ENCODE data around the gene EPB42.

DNA sequence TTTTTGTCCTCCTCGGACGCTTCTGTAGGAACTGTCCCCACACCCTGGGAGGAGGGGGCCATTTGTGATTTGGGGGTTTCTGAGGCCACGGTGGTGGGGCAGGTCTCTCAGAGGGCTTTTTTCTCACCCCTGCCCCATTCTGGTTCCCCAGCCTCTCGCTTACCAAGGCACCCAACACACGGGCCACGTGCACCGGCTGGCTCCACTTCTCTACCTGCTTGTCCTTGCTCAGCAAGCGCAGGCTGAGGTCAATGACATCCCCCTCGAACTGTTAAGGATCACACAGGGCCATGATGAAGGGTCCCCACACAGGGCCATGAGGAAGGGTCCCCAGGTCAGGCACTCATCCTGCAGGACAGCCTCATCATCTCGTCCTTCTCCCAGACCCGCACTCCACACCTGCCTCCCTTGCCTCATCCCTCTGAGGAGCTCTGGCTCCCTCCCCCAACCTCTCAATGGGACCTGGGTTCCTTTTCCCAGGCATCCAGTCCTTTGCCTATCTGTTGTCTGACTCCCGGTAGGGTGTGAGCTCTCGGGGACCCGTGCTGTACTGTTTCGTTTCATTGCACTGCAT is 10.6 kb downstream of the EPB42 start:
- TF ChIP-seq CTCF (IDR thresholded peaks at IDR 0.05): no peak
- TF ChIP-seq EZH2 (IDR thresholded peaks at IDR 0.05; ENCODE audit: borderline replicate concordance, insufficient read depth, low read depth, low read length, poor library complexity, severe bottlenecking): no peak
